Neural cell (in vitro differentiated cells): ENCODE results near the gene PNPLA1. TPM values are rescaled to one million over a fixed set of nuclear protein-coding genes. Genes with fewer than 3 reads are reported as not detected.

ENCODE experiments used
- H2AFZ ChIP-seq: fragments of 200-600, 300-800 bp; sonication (generic), shearing (Covaris generic); 2 replicates; pipeline ENCODE4 v1.6.0; 2014; ENCODE audit warnings: low read depth, mild to moderate bottlenecking, antibody characterized with exemption, low read length, moderate library complexity
- H3F3A ChIP-seq: fragments of 200-600 bp; shearing (Covaris generic); 2 replicates; pipeline ENCODE4 v1.6.1; 2016; ENCODE audit warnings: mild to moderate bottlenecking, moderate library complexity, mixed read lengths, antibody characterized with exemption, low read length; ENCODE audit not compliant: insufficient read depth, poor library complexity, severe bottlenecking
- H3K27ac ChIP-seq: fragments of 200-600, 300-800 bp; sonication (generic), shearing (Covaris generic); 2 replicates; pipeline ENCODE4 v1.5.1; 2014; ENCODE audit warnings: mild to moderate bottlenecking, low read length, moderate library complexity
- H3K27me3 ChIP-seq: fragments of 300-800, 200-600 bp; sonication (generic), shearing (Covaris generic); 2 replicates; pipeline ENCODE4 v1.6.0; 2014; ENCODE audit warnings: mild to moderate bottlenecking, low read depth, low read length, moderate library complexity; ENCODE audit not compliant: insufficient read depth
- H3K36me3 ChIP-seq: fragments of 300-800, 200-600 bp; sonication (generic), shearing (Covaris generic); 2 replicates; pipeline ENCODE4 v1.5.1; 2014; ENCODE audit warnings: mild to moderate bottlenecking, antibody characterized with exemption, low read length, moderate library complexity; ENCODE audit not compliant: insufficient read depth
- H3K4me2 ChIP-seq: fragments of 300-800, 200-600 bp; sonication (generic), shearing (Covaris generic); 2 replicates; pipeline ENCODE4 v1.6.0; 2014; ENCODE audit warnings: mild to moderate bottlenecking, low read length
- H3K4me3 ChIP-seq: fragments of 300-800, 200-600 bp; sonication (generic), shearing (Covaris generic); 2 replicates; pipeline ENCODE4 v1.5.1; 2014; ENCODE audit warnings: mild to moderate bottlenecking, low read length, moderate library complexity
- H3K79me2 ChIP-seq: fragments of 200-600 bp; shearing (Covaris generic); replicated peaks from 2 replicates; pipeline ENCODE4 v1.6.0; 2014; ENCODE audit warnings: mild to moderate bottlenecking, low read length, moderate library complexity; ENCODE audit not compliant: insufficient read depth
- H3K9ac ChIP-seq: fragments of 300-800, 200-600 bp; sonication (generic), shearing (Covaris generic); 2 replicates; pipeline ENCODE4 v1.6.1; 2016; ENCODE audit warnings: mild to moderate bottlenecking, low read length, mixed read lengths
- H3K9me2 ChIP-seq: fragments of 200-600 bp; shearing (Covaris generic); 2 replicates; pipeline ENCODE4 v1.6.1; 2016; ENCODE audit warnings: mild to moderate bottlenecking, low read length, mixed read lengths; ENCODE audit not compliant: insufficient read depth
- H3K9me3 ChIP-seq: fragments of 200-600, 300-800 bp; sonication (generic), shearing (Covaris generic); 2 replicates; pipeline ENCODE4 v1.6.1; 2016; ENCODE audit warnings: mild to moderate bottlenecking, mixed run types, low read length, moderate library complexity, mixed read lengths
- H4K20me1 ChIP-seq: fragments of 200-600 bp; shearing (Covaris generic); 2 replicates; pipeline ENCODE4 v1.6.1; 2016; ENCODE audit warnings: mild to moderate bottlenecking, mixed run types; ENCODE audit not compliant: insufficient read depth
- CTCF ChIP-seq: fragments of 450-650 bp; IDR thresholded peaks from 2 replicates; pipeline ENCODE4 v1.5.1; 2014; ENCODE audit warnings: antibody characterized with exemption, mild to moderate bottlenecking, moderate library complexity; ENCODE audit not compliant: poor library complexity, severe bottlenecking
- EP300 ChIP-seq: fragments of 450-650 bp; conservative IDR thresholded peaks from 2 replicates; pipeline ENCODE4 v1.6.1; 2014; ENCODE audit warnings: antibody characterized with exemption, mild to moderate bottlenecking, moderate library complexity; ENCODE audit not compliant: poor library complexity, severe bottlenecking
- EZH2 ChIP-seq: fragments of 200-600, 300-800 bp; shearing (Covaris generic), sonication (generic); IDR thresholded peaks from 2 replicates; pipeline ENCODE4 v1.6.1; 2014; ENCODE audit warnings: antibody characterized with exemption, low read length, borderline replicate concordance, mild to moderate bottlenecking; ENCODE audit not compliant: insufficient read depth, poor library complexity, severe bottlenecking
- MXI1 ChIP-seq: fragments of 450-650 bp; conservative IDR thresholded peaks from 2 replicates; pipeline ENCODE4 v1.6.1; 2014; ENCODE audit warnings: antibody characterized with exemption, mild to moderate bottlenecking; ENCODE audit not compliant: poor library complexity, severe bottlenecking
- POLR2AphosphoS5 ChIP-seq: IDR thresholded peaks from 2 replicates; pipeline ENCODE4 v1.6.1; 2012
- RAD21 ChIP-seq: fragments of 450-650 bp; conservative IDR thresholded peaks from 2 replicates; pipeline ENCODE4 v1.6.1; 2014; ENCODE audit warnings: antibody characterized with exemption, mild to moderate bottlenecking, moderate library complexity
- SMC3 ChIP-seq: fragments of 450-650 bp; conservative IDR thresholded peaks from 2 replicates; pipeline ENCODE4 v1.6.1; 2014; ENCODE audit warnings: antibody characterized with exemption, mild to moderate bottlenecking, moderate library complexity; ENCODE audit not compliant: poor library complexity
- TAF1 ChIP-seq: IDR thresholded peaks from 2 replicates; pipeline ENCODE4 v1.6.1; 2012; ENCODE audit warnings: low read depth
- polyA plus RNA-seq: library from polyadenylated mRNA; depleted of rRNA; stranded (reverse); fragments of >200 nt; gene quantifications from 2 replicates; pipeline ENCODE4 v1.2.3, GENCODE V29; 2014
- TF ChIP-seq, protein P1 (sequence below): IDR thresholded peaks from 2 replicates; pipeline ENCODE4 v1.6.1; 2012; ENCODE audit warnings: borderline replicate concordance

The PNPLA1 gene
- polyA plus RNA-seq, 1 donor from 2014 or later, result not detected

DNA sequence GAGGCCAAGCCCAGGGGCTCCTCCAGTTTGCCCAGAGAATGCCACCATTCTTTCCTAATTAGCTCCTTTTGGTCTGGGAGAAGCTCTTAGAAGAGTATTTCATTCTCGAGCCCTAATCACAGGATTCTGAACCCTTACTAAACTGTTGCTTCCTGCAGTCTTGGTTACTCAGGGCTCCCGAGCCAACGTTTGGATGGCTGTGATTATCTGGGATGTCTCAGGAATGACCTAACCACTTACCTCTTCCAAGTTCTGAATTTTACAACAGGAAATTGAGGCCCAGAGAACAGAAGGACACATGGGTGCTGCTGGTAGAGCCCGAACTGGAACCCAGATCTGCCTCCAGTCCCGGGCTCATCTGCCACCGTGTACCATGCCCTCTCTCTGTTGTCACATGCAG is 22.2 kb upstream of the PNPLA1 start:
- no peaks in the 10 kb centered on the region for H3K27me3 ChIP-seq
- H3K9me3 ChIP-seq, result no peaks in the 10 kb centered on the region
- no peak overlapping the region for H3K9ac ChIP-seq
- no peak overlapping the region for H3K27ac ChIP-seq
- H3F3A ChIP-seq, result no peaks in the 10 kb centered on the region
- no peak overlapping the region for H2AFZ ChIP-seq
- H3K9me2 ChIP-seq, result no peaks in the 10 kb centered on the region
- no peaks in the 10 kb centered on the region for H4K20me1 ChIP-seq
- no peaks in the 10 kb centered on the region for H3K79me2 ChIP-seq
- TF ChIP-seq EZH2, result no peak
- TF ChIP-seq MXI1, result no peak
- TF ChIP-seq, protein P1, sequence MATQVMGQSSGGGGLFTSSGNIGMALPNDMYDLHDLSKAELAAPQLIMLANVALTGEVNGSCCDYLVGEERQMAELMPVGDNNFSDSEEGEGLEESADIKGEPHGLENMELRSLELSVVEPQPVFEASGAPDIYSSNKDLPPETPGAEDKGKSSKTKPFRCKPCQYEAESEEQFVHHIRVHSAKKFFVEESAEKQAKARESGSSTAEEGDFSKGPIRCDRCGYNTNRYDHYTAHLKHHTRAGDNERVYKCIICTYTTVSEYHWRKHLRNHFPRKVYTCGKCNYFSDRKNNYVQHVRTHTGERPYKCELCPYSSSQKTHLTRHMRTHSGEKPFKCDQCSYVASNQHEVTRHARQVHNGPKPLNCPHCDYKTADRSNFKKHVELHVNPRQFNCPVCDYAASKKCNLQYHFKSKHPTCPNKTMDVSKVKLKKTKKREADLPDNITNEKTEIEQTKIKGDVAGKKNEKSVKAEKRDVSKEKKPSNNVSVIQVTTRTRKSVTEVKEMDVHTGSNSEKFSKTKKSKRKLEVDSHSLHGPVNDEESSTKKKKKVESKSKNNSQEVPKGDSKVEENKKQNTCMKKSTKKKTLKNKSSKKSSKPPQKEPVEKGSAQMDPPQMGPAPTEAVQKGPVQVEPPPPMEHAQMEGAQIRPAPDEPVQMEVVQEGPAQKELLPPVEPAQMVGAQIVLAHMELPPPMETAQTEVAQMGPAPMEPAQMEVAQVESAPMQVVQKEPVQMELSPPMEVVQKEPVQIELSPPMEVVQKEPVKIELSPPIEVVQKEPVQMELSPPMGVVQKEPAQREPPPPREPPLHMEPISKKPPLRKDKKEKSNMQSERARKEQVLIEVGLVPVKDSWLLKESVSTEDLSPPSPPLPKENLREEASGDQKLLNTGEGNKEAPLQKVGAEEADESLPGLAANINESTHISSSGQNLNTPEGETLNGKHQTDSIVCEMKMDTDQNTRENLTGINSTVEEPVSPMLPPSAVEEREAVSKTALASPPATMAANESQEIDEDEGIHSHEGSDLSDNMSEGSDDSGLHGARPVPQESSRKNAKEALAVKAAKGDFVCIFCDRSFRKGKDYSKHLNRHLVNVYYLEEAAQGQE, result no peak
- no peak for TF ChIP-seq TAF1
- no peak for TF ChIP-seq SMC3
- TF ChIP-seq POLR2AphosphoS5, result no peak
- TF ChIP-seq CTCF, result no peak
- no peak for TF ChIP-seq RAD21
- no peak for TF ChIP-seq EP300
- no peak overlapping the region for H3K4me3 ChIP-seq
- H3K4me2 ChIP-seq, result no peak overlapping the region
- H3K36me3 ChIP-seq, result no peaks in the 10 kb centered on the region

DNA sequence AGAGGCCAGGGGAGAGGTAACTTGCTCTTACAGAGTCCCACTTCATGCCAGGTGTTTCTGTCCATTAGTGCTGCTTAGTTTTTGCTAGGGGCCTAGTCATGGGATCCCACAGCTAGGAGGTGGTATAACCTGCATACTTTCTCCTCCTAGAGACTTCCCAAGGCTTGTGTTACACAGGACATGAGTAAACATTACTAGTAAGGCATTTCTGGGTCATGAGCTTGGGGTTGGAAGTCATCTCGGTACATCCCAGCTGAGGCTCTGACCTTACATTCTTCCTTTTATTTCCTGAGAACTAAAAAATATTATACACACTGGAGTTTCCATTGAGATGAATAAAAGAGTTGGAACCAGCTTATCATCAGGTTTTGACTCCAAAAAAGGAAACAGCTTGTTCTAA is 20.9 kb upstream of the PNPLA1 start:
- no peak overlapping the region for H3K9ac ChIP-seq
- H3K79me2 ChIP-seq, result no peaks in the 10 kb centered on the region
- no peaks in the 10 kb centered on the region for H3F3A ChIP-seq
- H2AFZ ChIP-seq, result no peak overlapping the region
- no peaks in the 10 kb centered on the region for H4K20me1 ChIP-seq
- no peaks in the 10 kb centered on the region for H3K9me3 ChIP-seq
- no peak overlapping the region for H3K4me3 ChIP-seq
- no peak overlapping the region for H3K4me2 ChIP-seq
- no peak for TF ChIP-seq SMC3
- no peak for TF ChIP-seq MXI1
- TF ChIP-seq CTCF, result no peak
- TF ChIP-seq, protein P1, result no peak
- TF ChIP-seq EP300, result no peak
- TF ChIP-seq RAD21, result no peak
- TF ChIP-seq POLR2AphosphoS5, result no peak
- TF ChIP-seq TAF1, result no peak
- TF ChIP-seq EZH2, result no peak
- H3K9me2 ChIP-seq, result no peaks in the 10 kb centered on the region
- H3K27me3 ChIP-seq, result no peaks in the 10 kb centered on the region
- H3K36me3 ChIP-seq, result no peaks in the 10 kb centered on the region
- H3K27ac ChIP-seq, result no peak overlapping the region
